Hematopoietic multipotent progenitor cell treated with erythropoietin and hydrocortisone succinate and interleukin-3 and kit ligand, for 15 days (in vitro differentiated cells): ENCODE data around the gene ARHGEF28.

Source experiments
- DNase-seq: peaks from one replicate; pipeline ENCODE4 v3.0.0-alpha.2; 2015; ENCODE audit warnings: low spot score

The ARHGEF28 gene

DNA sequence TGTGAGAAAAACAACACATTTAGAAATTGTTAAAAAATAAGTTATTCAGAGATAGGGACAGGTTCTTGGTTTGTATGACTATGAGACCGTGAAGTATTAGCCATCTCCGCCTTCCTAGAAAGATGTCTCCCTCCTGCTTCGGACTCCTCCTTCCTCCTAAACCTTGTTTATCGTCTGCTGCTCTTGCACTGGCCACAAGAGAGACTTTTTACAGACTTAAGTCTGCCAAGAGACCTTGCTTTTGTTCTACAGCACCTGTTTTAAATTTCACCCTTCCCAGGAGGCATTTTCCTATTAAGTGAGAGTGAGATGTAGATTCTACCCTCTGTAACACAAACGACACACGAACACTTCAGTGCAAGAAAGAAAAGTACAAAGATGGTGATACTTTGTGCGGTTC, 274.6 kb downstream of the ARHGEF28 start:
- DNase-seq, result no peak

DNA sequence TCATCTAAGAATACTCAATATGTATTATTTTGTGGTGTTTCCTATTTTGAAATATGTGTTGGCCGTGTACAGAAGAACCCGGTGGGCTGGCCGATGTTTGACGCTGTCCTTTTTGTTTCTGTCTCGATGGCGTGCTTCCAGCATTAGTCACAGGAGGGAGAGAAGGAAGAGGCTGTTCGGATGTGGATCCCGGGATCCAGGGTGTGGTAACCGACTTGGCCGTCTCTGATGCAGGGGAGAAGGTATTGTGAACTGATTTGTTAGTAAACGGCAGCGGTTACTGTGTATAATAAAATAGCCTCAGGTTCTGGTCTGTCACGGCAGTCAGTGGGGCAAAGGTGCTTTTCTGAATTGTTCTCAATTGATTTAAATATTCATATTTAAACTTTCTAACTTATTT, 275.0 kb downstream of the ARHGEF28 start:
- DNase-seq, result no peak

DNA sequence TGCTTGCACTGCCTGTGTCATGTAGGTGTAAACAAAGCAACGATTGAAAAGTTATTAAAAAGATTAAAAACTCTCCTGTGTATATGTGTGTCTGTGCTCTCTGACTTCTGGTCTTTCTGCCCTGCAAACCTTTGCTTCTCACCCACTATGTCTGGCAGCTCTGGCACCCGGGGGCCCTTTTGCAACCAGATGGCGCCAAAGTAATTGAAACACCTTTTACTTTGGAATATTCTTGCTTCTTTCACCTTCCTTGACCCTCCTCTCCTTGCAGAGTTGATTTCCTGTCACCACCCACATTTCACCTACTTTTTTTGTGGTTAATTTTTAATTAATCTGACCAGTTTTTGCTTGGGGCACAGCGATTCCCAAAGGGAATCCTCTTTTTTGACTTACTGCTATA, 275.5 kb downstream of the ARHGEF28 start:
- no peak for DNase-seq

DNA sequence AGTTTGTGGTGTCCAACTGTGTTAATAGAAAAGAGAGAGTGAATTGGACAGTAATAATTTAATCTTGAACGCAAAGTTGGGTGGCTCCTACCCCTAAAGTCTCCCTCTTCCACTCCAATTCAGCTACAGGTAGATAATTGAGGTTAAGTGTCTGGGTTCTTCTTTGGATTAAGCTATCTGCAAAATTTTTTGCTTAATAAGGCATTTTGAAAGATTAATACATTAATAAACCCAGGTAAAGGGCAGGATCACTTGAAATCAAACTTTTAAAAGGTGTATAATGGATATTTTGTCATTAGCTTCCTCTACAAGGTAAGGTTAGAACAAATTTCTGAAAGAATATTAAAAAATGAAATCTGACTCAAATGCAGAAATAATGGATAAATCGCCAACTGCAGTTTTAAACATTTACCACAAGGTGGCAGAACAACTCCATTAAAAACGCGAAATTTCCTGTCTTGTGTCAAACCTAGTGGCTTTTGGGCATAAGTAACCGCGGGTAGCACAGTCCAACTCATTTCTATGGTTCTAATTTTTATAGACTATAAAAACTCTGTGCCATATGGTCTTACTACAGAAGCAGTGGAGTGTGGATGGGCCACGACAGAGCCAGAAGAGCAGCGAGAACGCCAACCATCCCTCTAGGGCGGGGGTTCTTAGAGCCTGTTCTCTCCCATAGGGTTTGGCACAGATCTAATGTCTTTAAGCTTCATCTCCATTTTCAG, 276.5 kb downstream of the ARHGEF28 start:
- DNase-seq, result peak; percentile 39

DNA sequence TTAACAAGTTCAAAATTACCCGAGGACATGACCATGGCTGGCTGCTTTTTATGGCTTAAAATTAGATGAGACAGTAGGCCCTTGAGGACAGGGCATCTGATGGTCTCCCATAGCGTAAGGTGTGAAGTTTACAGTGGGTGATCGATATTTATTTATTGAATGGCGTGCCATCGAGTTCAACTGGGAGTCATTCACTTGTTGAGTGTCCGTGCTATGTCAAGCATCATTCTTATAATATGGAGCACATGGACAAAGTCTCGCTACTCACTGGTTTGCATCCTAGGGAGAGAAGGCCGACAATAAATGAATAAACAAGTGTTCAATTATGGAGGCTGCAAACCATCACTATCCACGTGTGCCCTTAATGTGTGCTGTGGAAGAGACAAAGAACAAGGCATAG, 277.2 kb downstream of the ARHGEF28 start:
- no peak for DNase-seq

DNA sequence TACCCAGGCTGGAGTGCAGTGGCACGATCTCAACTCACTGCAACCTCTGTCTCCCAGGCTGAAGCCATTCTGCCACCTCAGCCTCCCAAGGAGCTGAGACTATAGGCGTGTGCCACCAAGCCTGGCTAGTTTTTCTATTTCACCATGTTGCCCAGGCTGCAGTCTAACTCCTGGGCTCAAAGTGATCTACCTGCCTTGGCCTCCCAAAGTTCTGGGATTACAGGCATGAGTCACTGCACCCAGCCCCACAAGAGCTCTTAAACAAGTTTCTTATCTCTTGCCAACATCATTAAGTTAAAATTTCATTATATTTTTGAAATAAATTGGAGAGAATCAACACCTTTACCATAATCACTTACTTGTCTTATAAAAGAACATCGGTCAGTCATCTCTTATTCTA, 280.3 kb downstream of the ARHGEF28 start:
- no peak for DNase-seq

DNA sequence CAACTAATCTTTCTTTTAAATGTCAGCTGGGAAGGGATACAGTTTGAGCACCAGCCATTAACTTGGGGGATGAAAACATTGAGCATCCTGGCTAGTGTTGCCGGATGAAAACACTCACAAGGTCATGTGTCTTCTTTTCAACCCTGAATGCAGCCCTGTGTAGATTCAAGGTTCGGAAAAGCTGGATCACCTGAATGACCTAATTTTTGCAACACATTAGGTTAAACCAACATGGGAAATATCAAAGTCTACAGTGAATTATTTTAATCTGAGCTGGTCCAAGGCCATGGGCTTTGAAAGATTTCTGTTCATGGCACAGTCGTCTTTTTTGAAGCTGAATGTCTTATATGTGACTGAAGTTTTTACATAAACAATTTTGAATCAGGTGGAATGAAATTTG, 281.2 kb downstream of the ARHGEF28 start:
- DNase-seq, result no peak

DNA sequence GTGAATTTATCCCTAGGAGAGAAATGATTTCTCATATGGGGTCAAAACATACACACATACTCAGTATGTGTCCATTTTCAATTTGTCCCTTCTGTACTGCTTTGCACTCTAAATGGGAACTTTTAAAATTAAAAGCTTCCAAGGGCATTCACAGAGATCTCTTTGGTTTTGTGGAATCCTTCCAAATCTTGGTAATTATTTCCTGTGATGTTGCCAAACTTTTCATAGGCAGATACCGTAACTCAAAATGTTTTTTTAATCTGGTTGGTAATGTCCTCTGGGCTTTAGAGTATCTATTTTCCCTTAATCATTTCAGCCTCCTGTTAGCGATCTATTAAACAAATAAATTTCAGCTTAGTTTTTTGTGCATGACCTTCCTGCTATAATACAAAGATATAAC, 282.4 kb downstream of the ARHGEF28 start:
- DNase-seq, result no peak

DNA sequence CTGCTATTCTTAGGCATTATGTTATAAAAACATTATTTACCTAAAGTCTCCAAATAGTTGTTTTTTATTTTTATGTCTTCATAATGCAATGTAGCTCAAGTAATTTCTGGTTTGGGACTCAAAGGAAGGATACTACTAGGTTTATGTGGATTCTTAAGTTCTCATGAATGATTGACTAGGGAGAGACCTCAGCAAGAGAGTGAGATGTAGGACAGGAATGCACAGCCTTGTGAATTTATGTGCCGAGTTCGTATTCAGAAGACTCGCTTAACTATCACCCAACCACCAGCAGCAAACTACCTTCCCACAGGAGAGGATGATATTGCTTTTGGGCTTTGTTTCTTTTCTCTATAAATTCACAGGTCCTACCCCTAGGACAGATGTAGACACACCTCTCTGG, 282.9 kb downstream of the ARHGEF28 start:
- DNase-seq, result no peak

DNA sequence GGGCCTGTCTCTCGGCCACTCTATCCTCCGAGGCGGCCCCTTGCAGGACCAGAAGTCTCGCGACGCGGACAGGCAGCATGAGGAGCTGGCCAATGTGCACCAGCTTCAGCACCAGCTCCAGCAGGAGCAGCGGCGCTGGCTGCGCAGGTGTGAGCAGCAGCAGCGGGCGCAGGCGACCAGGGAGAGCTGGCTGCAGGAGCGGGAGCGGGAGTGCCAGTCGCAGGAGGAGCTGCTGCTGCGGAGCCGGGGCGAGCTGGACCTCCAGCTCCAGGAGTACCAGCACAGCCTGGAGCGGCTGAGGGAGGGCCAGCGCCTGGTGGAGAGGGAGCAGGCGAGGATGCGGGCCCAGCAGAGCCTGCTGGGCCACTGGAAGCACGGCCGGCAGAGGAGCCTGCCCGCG, 283.5 kb downstream of the ARHGEF28 start:
- no peak for DNase-seq

DNA sequence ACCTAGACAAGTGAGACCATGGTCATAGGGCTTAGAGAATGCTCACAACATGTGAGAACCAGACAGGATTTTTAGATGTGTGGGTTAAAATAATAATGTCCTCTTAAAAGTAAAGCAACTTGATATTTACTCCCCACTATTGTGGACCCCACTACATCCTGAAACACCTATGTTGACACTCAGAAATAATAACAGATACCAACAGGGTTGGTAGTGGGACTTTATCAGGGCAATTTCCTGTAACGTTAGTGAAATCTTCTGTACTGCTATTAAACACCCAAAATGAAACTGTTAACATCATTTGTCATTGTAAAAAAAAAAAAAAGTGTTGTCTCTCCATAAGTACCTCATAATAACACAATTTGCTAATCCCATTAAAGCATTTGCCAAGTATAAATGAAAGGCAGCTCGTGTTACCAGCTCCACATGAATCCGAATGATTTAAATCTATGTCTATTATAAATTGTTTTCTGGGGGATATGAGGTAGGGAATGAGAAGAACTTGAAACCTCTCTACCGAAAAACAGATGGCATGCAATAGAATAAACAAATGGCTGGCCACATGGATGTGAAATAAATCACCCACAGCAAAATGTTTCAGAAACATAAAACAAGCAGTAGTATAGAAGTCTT, 285.9 kb downstream of the ARHGEF28 start:
- no peak for DNase-seq

DNA sequence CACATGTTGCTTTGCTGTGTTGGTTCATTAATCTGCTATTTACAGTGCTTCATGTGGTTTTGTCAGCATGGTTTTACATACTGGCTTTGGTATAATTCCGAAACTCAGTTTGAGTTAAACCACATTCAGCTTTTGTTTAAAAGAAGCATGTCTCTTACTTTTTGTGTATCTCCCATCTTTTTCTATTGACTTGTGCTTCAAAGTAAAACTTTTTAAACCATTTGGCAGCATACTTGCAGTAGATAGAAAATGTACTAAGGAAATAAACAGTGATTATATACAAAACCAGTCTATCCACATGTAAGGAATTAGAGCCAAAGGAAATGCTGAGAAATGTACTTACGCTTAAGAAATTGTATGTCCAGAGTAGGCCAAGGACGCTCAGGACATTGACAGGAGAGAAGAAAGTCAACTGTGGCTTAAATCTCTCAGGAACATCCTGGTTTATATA, 286.9 kb downstream of the ARHGEF28 start:
- DNase-seq, result no peak

DNA sequence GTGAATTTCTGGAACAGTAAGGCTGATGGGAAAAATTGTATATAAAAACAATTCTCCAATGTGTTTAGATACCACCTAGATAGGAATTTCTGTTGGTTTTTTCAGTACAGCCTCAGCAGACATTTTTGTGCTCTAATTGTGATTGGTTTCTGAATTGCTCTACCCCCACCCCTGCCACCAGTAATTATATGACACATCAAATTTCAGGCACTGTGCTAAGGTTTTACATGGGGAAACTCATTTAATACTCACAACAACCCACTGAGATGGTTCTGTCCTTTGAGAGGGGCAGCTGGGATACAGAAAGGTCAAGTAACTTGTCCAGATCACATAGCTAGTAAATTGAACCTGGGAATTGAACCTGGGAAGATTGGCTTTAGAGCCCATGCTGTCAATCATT, 288.0 kb downstream of the ARHGEF28 start:
- DNase-seq, result no peak

DNA sequence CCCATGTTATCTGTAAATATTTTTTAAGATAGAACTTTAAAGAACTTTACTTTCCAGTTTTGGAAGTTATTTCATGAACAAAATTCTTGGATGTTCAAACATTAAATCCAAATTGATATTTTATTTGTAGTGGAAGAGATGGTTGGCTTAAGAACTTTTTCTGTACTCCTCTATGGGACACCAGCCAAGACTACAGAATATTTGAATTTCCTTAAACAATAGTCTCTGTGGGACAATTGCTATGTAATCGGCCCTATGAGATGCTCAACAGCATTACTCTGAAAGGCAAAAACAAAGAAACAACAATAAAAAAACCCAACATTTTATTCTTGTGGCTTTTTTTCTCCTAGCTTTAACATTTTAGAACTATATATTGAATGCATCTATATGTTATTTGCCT, 289.3 kb downstream of the ARHGEF28 start:
- DNase-seq, result no peak

DNA sequence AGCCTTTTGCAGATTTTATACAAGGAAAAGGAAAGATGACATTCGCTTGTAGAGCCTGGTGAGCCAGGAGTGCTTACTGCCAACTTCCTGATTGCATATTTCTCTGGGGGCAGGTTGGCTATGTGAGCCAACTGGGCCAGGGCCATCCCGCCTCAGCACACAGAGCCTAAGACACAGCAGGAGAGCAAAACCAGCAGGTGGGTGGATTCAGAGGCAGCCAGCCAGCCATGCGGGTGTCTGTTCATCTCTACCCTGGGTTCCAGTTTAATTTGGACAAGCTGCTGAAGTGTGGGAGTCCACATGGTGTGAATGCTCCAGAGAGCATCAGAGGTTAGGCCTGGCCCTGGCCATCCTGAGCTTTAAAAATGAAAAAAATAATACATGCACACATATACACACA, 291.4 kb downstream of the ARHGEF28 start:
- no peak for DNase-seq

DNA sequence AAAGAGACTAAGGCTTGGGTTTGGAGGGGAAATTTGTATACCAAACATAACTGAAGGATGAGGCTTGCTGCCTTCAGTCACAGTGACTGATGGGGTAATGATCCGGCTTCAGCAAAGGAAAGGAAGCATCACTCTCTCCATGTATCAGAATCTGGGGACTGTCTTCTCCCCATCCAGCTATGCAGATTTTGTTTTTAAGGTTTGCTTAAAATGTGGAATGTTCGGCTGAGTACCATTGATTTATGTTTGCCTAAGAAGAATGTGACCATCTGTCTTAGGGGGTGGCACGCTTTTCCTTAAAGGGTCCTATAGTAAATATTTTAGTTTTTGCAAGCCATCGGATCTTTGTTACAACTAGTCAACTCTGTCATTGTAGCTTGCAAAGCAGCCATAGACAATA, 291.9 kb downstream of the ARHGEF28 start:
- no peak for DNase-seq

DNA sequence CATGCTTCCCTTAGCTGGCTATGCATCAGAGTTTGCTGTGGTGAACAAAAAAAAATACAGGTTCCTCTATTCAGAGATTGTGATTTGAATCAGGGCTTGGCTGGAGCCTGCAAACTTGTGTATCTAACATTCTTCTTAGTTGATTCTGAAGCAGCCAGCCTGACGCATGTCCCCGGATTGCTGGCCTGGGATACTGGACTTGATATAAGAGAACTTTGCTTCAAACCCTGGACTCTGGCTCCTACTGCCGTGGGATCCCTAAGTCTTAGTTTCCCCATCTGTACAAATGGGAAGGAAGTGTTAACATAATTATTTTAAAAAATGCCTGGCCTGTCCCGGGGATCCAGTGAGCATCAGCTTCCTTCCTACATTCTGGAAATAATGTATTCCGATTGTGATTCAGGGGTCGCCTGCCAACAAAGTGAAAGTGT, 292.8 kb downstream of the ARHGEF28 start:
- no peak for DNase-seq

DNA sequence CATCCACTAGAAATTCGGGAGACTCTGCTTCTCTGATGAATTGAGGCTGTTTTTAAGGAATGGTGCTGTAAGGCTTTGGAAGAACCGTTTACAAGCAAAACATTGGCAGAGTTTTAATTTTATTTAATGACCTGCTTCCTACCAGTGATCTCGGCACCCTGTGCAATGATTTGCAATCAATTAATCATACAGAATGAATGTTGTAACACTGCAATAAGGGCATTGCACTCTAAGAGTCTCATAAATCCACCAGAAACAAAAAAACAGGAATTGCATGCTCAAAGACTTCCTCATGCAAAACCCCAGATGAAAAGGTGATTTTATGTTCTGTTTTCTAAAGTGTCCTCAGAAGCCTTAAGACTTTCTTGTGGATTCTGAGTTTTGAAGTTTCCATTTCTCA, 295.7 kb downstream of the ARHGEF28 start:
- DNase-seq, result no peak

DNA sequence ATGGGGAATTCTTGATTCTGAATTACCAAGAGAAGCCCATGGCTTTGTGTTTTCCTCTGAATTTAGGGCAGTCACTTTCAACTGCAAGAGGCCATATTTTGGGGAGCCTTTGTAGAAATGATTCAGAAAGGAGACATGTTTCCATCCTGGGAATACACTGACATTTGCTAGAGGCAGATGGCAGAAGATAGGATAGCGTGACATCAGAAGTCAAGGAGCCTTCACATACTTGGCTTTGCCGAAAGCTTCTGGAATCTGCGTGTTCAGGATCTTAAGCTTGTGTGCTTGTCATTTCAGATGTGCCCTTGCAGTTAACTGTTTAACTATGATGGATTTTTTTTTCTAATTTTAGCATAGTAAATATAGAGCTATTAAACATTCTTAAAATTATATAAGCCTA, 296.2 kb downstream of the ARHGEF28 start:
- DNase-seq, result no peak

DNA sequence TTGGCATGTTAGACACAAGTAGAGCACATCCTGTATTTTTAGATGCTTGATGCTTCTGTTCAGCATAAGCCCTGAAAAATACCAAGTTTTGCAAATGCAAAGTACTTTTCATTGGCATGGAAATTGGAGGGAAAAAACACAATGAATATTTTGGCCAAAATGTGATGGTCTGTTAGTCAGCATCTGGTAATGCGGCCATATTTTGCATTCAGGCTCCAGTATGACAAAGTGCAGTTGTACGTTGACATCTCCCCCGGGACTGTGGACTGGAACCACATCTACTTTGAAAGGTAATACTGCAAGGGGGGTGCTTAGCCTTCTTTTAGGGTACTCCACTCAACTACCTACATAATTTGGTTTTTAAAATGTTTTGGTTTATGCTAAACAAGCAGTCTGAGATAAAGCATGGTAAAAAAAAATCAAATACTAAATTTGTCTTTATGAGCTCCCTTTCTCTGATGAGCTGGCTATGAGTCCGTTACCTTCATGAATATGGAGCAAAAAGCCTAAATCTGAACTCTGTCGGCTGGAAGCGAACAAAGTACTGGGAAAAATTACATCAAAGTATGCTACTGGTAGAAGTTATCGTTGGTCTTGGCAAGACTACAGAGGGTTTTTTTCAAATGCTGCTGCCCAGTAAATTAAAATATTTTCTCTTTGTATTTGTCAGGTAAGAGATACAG, 297.0 kb downstream of the ARHGEF28 start:
- DNase-seq, result no peak

DNA sequence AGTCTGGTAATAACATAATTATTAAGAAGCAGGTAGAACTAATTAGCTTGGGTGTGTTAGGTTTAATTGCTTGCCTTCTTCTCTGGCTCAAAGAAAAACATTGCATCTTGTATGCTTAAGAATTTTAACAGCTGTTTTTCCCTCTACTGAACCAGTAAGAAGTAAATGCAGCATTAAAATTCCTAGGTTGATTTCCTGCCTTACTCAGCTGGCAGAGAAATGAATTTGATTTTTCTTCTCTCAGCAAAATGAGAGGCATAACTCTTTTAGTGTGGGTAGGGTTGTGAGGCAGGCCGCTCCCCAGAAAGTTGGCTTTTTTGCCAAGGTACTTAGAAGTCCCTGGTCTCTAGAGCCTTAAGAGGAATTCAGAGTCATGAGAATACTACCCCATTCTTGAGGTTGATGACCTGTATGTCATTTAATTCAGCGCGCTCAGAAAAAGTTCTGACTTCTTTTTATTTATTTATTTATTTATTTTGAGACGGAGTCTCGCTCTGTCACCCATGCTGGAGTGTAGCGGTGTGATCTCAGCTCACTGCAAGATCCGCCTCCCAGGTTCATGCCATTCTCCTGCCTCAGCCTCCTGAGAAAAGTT, 302.6 kb downstream of the ARHGEF28 start:
- DNase-seq, result no peak

DNA sequence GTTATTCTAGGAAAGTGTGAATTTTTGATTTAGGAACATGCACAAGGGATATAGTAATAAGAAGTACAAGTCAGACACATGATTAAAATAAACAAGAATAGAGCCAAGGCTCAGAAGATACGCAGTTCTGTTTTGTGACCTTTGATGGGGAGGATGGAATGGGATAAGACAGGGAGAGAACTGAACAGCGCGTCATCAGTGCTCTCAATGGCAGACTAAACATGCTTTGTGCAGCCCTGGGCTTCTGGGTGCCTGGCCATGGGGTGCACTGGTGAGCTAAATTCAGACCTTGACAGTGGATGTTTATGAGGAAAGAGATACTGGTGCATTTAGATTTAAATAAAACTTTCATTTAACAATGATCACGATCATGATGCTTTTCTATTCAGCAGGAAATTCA, 309.7 kb downstream of the ARHGEF28 start:
- no peak for DNase-seq
